Activated naive CD8-positive, alpha-beta T cell treated with anti-CD3 and anti-CD28 coated beads, Interleukin-2, amount 50 U/mL, for 16 hours (primary cell): ENCODE measurements around the gene OTULINL.

ENCODE experiments used
- DNase-seq: peaks from one replicate; pipeline ENCODE4 v3.0.0-alpha.2; 2020; ENCODE audit warnings: low read depth, low spot score

Gene OTULINL

DNA sequence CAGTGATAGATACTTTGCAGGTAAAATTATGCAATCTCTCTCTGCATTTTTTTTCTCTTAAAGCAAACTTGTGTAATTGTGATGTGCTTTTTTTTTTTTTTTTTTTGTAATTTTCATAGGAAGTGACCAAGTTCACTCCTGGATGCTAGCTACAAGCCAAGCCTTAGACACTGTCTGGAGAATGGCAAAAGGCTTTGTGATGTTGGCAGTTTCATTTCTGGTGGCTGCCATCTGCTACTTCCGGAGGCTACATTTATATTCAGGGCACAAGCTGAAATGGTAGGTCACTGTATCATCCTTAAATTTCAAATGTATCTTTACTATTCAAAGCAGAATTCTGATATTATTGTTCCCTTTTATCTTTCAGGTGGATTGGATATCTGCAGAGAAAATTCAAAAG lies 19.3 kb downstream of the OTULINL start:
- no peak for DNase-seq

GRCh38 chr5:14603141-14603540 lies 21.5 kb downstream of the OTULINL start:
- no peak for DNase-seq

DNA sequence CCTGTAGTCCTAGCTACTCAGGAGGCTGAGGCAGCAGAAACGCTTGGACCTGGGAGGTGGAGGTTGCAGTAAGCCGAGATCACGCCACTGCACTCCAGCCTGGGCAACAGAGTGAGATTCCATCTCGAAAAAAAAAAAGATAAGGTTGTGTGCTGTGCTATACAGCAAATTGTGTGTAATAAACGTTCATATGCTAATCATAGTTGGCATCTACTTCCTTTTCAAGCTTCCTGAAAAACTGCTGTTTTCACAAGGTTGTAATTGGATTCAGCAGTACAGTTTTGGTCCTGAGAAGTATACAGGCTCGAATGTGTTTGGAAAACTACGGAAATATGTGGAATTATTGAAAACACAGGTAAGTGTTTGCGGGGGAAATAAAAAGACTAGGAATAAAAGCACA lies 25.5 kb downstream of the OTULINL start:
- DNase-seq = no peak

GRCh38 chr5:14608169-14608568 lies 26.6 kb downstream of the OTULINL start:
- DNase-seq = no peak

GRCh38 chr5:14611737-14612136 lies 30.1 kb downstream of the OTULINL start:
- no peak for DNase-seq

DNA sequence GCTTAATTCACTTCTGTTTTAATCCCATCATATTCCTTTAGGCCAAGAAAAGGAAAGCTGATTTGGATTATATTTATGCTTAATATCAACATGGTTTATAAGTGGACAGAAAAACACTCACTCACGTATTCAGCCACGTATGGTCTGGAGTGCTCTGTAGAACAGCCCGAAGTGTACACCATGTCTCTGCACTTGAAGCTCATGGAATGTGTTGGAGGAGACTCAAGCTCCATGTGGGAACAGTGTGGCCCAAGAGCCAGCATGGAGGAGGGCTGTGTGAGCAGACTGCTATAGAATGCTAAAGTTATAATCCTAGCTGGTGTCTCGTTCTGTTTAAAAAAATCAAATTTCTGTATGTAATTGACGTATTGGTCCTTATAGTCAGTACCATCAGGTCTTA lies 32.9 kb downstream of the OTULINL start:
- DNase-seq = no peak

DNA sequence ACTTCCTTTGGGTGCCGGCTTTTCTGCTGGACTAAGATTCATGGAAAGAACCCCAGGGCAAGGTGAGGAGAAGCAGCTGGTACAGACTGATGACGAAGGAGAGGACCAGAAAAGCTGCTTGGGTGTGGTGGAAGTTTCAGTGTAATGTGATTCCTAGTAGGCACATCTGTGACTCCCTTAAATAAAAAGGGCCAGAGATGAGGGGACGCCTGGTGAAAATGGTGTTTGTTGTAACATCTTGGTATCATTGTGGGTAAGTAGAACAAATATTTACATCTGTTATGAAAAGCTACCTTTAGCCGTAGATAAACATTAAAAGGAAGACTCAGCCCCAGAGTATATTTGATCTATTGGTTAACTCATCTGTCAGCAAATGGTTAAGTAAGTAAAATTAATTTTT lies 33.8 kb downstream of the OTULINL start:
- no peak for DNase-seq

DNA sequence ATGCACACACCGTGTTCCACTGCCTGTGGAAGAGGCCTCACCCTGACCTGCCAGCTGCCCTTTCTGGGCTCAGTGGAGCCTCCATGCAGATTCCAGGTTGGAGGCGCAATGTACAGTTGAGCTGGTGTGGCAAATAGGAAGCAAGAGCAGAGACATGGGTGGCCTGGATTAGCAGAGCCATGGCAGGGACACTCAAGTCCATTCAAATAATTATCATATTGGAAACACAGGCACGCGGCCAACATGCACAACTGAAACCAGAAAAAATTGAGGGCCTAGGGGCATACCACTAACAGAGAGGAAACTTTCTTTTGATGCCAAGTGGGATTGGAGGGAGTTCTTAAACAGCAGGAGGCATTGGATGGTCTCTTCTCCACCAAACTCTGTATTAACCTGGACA lies 35.8 kb downstream of the OTULINL start:
- no peak for DNase-seq

- no peak for DNase-seq
These were observed 45.7 kb downstream of the OTULINL start for GRCh38 chr5:14627270-14627669.

GRCh38 chr5:14628346-14628745 lies 46.8 kb downstream of the OTULINL start:
- no peak for DNase-seq

DNA sequence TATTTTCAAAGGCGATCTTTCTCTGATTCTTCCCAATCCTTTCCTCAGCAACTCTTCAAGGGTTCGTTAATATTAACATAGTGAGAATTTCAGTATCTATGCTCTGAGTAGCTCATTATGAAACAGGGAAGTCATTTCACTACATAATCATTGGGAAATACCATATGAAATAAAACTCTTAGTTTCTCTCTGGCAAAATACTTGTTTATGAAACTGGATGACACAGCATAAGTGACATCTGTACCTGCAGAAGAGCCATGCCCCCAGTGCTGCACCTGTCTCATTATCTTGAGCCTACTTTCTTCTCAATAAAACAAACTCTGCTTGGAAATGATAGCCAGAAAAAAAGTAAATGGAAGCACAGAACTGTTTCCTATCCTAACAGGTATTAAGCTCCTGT lies 49.1 kb downstream of the OTULINL start:
- no peak for DNase-seq

DNA sequence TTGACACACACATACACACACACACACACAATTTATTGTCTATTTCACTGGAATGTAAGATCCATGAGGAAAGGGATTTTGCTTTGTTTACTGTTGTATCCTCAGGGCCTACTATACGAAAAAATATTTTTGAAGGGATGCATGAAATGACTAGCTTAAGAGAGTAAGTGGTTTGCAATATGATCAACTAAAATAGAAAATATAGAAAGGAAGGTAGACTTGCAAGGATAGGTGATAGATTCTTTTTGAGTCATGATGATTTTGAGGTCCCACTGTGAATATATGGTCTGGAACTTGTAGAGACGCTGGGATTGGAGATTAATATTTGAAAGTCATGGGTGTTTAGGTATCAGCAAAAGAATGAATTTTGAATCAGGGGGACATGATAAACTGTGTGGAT lies 54.1 kb downstream of the OTULINL start:
- no peak for DNase-seq

GRCh38 chr5:14640765-14641164 lies 59.2 kb downstream of the OTULINL start:
- DNase-seq = no peak

DNA sequence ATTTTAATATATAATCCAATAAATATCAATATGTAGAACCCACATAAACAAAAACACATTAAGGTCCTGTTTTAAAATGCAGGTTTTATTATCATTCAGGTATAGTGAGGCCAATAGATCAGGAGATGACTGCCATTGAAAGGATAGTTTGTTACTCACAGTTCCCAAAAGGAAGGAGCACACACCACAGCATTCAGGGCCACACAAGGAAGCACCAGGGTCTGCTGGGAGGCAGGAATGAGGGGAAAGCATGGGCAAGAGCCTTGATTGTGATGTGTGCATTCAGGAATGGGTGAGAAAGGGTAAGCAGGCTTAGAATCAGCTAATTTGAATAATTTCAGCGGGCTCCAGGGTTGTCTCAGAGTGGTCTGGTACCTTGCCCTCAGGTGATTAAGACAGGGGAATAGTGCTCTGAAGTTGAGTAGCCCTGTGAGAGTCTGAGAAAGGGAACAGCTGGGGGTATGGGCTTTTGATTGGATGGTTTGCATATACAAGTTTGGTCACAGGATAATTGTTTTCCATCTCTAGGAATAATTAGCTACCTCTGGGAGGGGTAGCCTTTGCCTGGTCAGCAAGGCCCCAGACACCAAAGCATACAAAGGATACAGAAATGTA lies 63.1 kb downstream of the OTULINL start:
- no peak for DNase-seq

- DNase-seq = no peak
These were observed 68.5 kb downstream of the OTULINL start for GRCh38 chr5:14650052-14650451.

DNA sequence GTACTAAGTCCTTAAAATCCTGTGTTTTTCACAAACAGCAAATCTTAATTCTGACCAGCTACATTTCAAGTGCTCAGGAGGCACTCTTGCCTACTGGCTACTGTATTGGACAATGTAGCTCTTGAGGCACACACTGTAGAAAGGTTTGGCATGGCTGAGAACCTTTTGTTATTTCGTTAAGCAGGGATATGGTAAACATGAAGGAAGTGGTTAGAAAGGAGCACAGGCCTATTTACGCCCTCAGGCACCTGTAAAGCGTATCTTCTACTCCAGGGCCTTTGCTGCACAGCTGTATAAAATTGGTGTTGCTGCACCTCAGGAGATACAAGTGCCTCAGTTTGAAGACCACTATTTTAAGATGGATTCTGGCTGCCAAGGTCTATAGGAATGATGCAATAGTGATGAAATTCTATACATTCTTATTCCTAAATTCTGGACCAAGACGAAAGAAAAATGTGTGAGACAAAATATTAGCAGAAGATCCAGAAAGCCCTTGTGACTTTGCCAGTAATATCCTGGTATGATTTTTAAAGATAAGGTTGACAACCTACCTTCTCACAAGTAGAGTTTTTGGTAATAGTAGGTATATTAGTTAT lies 73.7 kb downstream of the OTULINL start:
- DNase-seq = no peak

GRCh38 chr5:14656898-14657297 lies 75.3 kb downstream of the OTULINL start:
- no peak for DNase-seq

DNA sequence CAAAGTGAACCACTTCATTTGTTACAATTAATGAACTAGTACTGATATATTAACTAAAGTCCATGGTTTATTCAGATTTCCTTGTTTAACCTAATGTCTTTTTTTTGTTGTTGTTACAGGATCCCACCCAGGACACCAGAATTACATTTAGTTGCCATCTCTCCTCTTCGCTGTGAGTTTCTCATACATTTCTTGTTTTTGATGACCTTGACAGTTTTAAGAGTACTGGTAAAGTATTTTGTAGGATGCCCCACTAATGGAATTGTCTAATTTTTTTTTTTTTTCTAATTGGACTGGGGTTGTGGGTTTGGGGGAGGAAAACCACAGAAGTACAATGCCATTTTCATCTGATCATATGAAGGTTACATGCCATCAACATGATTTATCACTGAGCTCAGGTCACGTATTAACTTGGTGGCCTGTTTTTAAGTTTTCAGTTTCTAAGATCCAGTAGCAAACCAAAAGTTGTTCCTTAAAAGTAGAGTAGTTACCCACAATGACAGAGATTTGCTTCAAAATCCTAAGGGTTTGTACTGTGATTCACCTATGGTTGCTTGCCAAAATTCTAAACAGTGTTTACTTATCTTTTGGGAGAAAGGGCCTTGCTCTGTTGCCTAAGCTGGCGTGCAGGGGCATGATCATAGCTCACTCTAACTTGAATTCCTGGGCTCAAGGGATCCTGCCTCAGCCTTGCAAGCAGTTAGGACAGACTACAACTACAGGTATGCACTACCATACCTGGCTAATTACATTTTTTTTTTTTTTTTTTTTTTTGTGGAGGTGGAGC lies 78.4 kb downstream of the OTULINL start:
- no peak for DNase-seq

DNA sequence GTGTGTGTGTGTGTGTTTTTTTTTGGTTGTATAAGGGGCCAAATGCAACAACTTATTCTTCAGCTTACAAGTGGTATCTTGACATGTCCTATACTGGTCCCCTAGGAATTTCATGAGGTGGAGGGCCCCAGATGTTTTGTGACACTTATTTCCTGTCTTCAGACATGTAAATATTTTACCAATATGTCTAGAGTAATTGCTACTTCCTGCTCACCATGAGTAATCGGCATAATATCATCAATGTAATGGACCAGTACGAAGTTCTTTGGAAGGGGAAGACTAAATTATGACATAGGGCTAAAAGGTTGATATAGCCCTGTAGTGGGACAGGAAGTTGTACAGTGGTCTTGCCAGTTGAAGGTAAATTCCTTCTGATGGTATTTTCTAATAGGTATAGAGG lies 79.2 kb downstream of the OTULINL start:
- no peak for DNase-seq
